Gastroesophageal sphincter (tissue), 3 donors: ENCODE data around the gene TIGD7.

ENCODE experiments used
- EP300 ChIP-seq: sonication (generic); formaldehyde crosslinking; IDR thresholded peaks from one replicate; pipeline ENCODE4 v1.6.1; 2017; ENCODE audit warnings: antibody characterized with exemption, mild to moderate bottlenecking
- TF ChIP-seq, protein P1 (sequence below), 4 experiments: fragments of 200-600 bp in 2 of 4; fragments of 450-650 bp in 2 of 4; sonication (generic) in 1 of 4; IDR thresholded peaks; one replicate each; pipeline ENCODE4 v1.5.1; 2017 to 2019; ENCODE audit warnings: antibody characterized with exemption in 4 of 4, mild to moderate bottlenecking in 2 of 4, moderate library complexity in 2 of 4

DNA sequence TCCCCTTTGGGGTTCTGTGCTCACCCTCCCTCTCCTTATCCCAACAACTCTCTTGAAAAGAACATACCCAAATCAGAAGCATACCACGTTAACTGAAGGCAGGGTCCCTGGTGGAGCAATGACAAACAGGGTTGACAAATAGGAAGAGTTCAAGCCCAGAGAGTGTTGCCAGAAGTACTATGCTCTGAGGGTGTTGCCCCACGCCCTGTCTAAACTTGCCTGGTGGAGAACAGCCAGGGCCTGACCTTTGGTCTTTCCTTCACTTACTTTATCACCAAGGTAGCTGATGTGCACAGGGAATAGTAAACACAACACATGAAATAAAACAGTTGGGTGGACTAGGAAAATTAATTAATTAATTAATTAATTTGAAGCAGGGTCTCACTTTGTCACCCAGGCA lies 23.4 kb upstream of the TIGD7 start:
- TF ChIP-seq, protein P1, sequence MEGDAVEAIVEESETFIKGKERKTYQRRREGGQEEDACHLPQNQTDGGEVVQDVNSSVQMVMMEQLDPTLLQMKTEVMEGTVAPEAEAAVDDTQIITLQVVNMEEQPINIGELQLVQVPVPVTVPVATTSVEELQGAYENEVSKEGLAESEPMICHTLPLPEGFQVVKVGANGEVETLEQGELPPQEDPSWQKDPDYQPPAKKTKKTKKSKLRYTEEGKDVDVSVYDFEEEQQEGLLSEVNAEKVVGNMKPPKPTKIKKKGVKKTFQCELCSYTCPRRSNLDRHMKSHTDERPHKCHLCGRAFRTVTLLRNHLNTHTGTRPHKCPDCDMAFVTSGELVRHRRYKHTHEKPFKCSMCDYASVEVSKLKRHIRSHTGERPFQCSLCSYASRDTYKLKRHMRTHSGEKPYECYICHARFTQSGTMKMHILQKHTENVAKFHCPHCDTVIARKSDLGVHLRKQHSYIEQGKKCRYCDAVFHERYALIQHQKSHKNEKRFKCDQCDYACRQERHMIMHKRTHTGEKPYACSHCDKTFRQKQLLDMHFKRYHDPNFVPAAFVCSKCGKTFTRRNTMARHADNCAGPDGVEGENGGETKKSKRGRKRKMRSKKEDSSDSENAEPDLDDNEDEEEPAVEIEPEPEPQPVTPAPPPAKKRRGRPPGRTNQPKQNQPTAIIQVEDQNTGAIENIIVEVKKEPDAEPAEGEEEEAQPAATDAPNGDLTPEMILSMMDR (IDR thresholded peaks at IDR 0.05): no peak
- no peak for TF ChIP-seq EP300
